GM23338 (cell line): ENCODE measurements around the gene IFNA4. TPM values are rescaled to one million over a fixed set of nuclear protein-coding genes. Genes with fewer than 3 reads are reported as not detected.

ENCODE experiments used
- ATAC-seq: fragments of 200-7000 bp; cut with Tn5 transposase; 3 replicates; pipeline ENCODE4 v1.9.1; 2020
- DNase-seq: peaks from one replicate; pipeline ENCODE4 v3.0.0-alpha.2; 2015; ENCODE audit warnings: low spot score
- H2AFZ ChIP-seq: fragments of 200-600 bp; sonication (generic); 2 replicates; pipeline ENCODE4 v1.8.0; 2016; ENCODE audit warnings: antibody characterized with exemption, mild to moderate bottlenecking, moderate library complexity
- H3F3A ChIP-seq: fragments of 200-600 bp; sonication (generic); replicated peaks from 2 replicates; pipeline ENCODE4 v1.8.0; 2017; ENCODE audit warnings: antibody characterized with exemption, mixed run types, low read depth
- H3K27ac ChIP-seq: fragments of 200-600 bp; sonication (generic); 2 replicates; pipeline ENCODE4 v1.6.1; 2016; ENCODE audit warnings: low read depth
- H3K27me3 ChIP-seq: fragments of 200-600 bp; sonication (generic); 2 replicates; pipeline ENCODE4 v1.8.0; 2016; ENCODE audit warnings: mild to moderate bottlenecking, mixed run types, moderate library complexity; ENCODE audit not compliant: insufficient read depth
- H3K36me3 ChIP-seq: fragments of 200-600 bp; sonication (generic); 2 replicates; pipeline ENCODE4 v1.8.0; 2016; ENCODE audit warnings: mild to moderate bottlenecking; ENCODE audit not compliant: insufficient read depth
- H3K4me1 ChIP-seq: fragments of 200-600 bp; sonication (generic); 2 replicates; pipeline ENCODE4 v1.8.0; 2016; ENCODE audit warnings: mild to moderate bottlenecking, moderate library complexity; ENCODE audit not compliant: insufficient read depth
- H3K4me2 ChIP-seq: fragments of 200-600 bp; sonication (generic); 2 replicates; pipeline ENCODE4 v1.7.1; 2017; ENCODE audit warnings: mixed run types
- H3K4me3 ChIP-seq: fragments of 200-600 bp; sonication (generic); 2 replicates; pipeline ENCODE4 v1.6.1; 2016; ENCODE audit warnings: mixed run types
- H3K79me2 ChIP-seq: fragments of 200-600 bp; sonication (generic); replicated peaks from 2 replicates; pipeline ENCODE4 v1.8.0; 2017; ENCODE audit warnings: mild to moderate bottlenecking; ENCODE audit not compliant: insufficient read depth
- H3K9me2 ChIP-seq: fragments of 200-600 bp; sonication (generic); 2 replicates; pipeline ENCODE4 v1.8.0; 2017; ENCODE audit not compliant: insufficient read depth
- H4K20me1 ChIP-seq: fragments of 200-600 bp; sonication (generic); replicated peaks from 2 replicates; pipeline ENCODE4 v1.8.0; 2017; ENCODE audit warnings: mild to moderate bottlenecking; ENCODE audit not compliant: insufficient read depth
- H3K27ac Mint-ChIP-seq: 2 replicates; pipeline ENCODE4 v1.8.0; 2020; ENCODE audit warnings: inconsistent platforms, mild to moderate bottlenecking, moderate library complexity, mixed read lengths
- H3K27me3 Mint-ChIP-seq: 3 replicates; pipeline ENCODE4 v1.8.0; 2022; ENCODE audit warnings: low read depth, mild to moderate bottlenecking, moderate library complexity, mixed read lengths, inconsistent platforms; ENCODE audit not compliant: insufficient read depth, poor library complexity
- H3K36me3 Mint-ChIP-seq: 3 replicates; pipeline ENCODE4 v1.8.0; 2021; ENCODE audit warnings: low read depth, mild to moderate bottlenecking, inconsistent platforms, moderate library complexity, mixed read lengths
- H3K4me1 Mint-ChIP-seq: 3 replicates; pipeline ENCODE4 v1.8.0; 2020; ENCODE audit warnings: mild to moderate bottlenecking, inconsistent platforms, mixed read lengths
- H3K4me3 Mint-ChIP-seq: 3 replicates; pipeline ENCODE4 v1.8.0; 2021; ENCODE audit warnings: moderate library complexity, mild to moderate bottlenecking, inconsistent platforms, mixed read lengths
- H3K9me3 Mint-ChIP-seq: 3 replicates; pipeline ENCODE4 v1.8.0; 2020; ENCODE audit warnings: moderate library complexity, mild to moderate bottlenecking, inconsistent platforms, mixed read lengths
- CTCF ChIP-seq, 2 experiments: fragments of 200-600 bp in 1 of 2; sonication (generic) in 1 of 2; conservative IDR thresholded peaks; 2 replicates each; pipeline versions ENCODE4 v1.5.1 to v1.6.1; 2016 to 2017; ENCODE audit warnings: antibody characterized with exemption in 2 of 2, low read depth in 2 of 2, mild to moderate bottlenecking in 2 of 2, moderate library complexity in 1 of 2
- ETS1 ChIP-seq: IDR thresholded peaks from 2 replicates; pipeline ENCODE4 v1.6.1; 2016; ENCODE audit warnings: antibody characterized with exemption
- EZH2 ChIP-seq: fragments of 200-600 bp; sonication (generic); IDR thresholded peaks from one replicate; pipeline ENCODE4 v1.8.0; 2017; ENCODE audit warnings: antibody characterized with exemption, mild to moderate bottlenecking, low read depth; ENCODE audit not compliant: unreplicated experiment
- ZNF462 ChIP-seq: fragments of 250-450 bp; sonication (Bioruptor Pico); IDR thresholded peaks from 2 replicates; pipeline ENCODE4 v1.5.0; 2020; ENCODE audit warnings: mild to moderate bottlenecking, moderate library complexity
- polyA plus RNA-seq: library from polyadenylated mRNA; unstranded; fragments of >200 nt; fragmentation: Nextera tagmentation; extraction: Ambion mirVana; gene quantifications from 2 replicates; pipeline ENCODE4 v1.2.1, GENCODE V29; 2016
- total RNA-seq: library from RNA; depleted of rRNA; stranded (reverse); fragments of >200 nt; shearing (Covaris generic); gene quantifications from 2 replicates; pipeline ENCODE4 v1.2.3, GENCODE V29; 2014

IFNA4 gene
- total and polyA plus RNA-seq, 2 experiments from 2014 or later, result not detected

GRCh38 chr9:21144603-21145002 is 42.8 kb downstream of the IFNA4 start (continued):
- TF ChIP-seq ETS1 (no peak), ZNF462 (no peak)

- Histone ChIP-seq H2AFZ (no peak within 1 kb of the TSS), H3K9me2 (no peaks in the 10 kb centered on the region), H3K27me3 (no peaks in the 10 kb centered on the region), H3K4me2 (no peak within 1 kb of the TSS), H3K79me2 (no peaks in the 10 kb centered on the region), H3K27ac (no peak within 1 kb of the TSS), H3K4me3 (no peak within 1 kb of the TSS), H3F3A (no peaks in the 10 kb centered on the region), H4K20me1 (no peaks in the 10 kb centered on the region), H3K36me3 (no peaks in the 10 kb centered on the region), H3K4me1 (no peaks in the 10 kb centered on the region)
- H3K27ac Mint-ChIP-seq, result no peak within 1 kb of the TSS
- no peaks in the 10 kb centered on the region for H3K27me3 Mint-ChIP-seq
- peaks cover 3% of the 10 kb centered on the region; the same call in 1 of the 3 replicates for H3K4me1 Mint-ChIP-seq
- H3K9me3 Mint-ChIP-seq, result no peaks in the 10 kb centered on the region
- TF ChIP-seq CTCF (conservative IDR thresholded peaks at IDR 0.05; ENCODE audit: low read depth in 2 of 2) (peak; percentile 32 to 54), EZH2 (no peak)
- ATAC-seq (peak; percentile 85), DNase-seq (peak; percentile 43)
- no peak within 1 kb of the TSS for H3K4me3 Mint-ChIP-seq
- no peaks in the 10 kb centered on the region for H3K36me3 Mint-ChIP-seq
These were observed 45.9 kb downstream of the IFNA4 start, which contains the start of gene IFNW1 for GRCh38 chr9:21141427-21141882. Gene IFNW1, minus strand, starts transcription at chr9:21141832. Its CDS starts 262 bp downstream, at chr9:21141570.
